ENCODE results near the gene TGFBR3L. TPM values are rescaled to one million over a fixed set of nuclear protein-coding genes. Genes with fewer than 3 reads are reported as not detected.
A peak's percentile ranks its signal among the peaks of the same experiment; 100 is the strongest.

TGFBR3L gene
- total and polyA plus RNA-seq, 2 of the 13 experiments (the other 11 are each of a cell fraction or from before 2014, with no cell fraction given): 0.20 to 1.0 TPM

DNA sequence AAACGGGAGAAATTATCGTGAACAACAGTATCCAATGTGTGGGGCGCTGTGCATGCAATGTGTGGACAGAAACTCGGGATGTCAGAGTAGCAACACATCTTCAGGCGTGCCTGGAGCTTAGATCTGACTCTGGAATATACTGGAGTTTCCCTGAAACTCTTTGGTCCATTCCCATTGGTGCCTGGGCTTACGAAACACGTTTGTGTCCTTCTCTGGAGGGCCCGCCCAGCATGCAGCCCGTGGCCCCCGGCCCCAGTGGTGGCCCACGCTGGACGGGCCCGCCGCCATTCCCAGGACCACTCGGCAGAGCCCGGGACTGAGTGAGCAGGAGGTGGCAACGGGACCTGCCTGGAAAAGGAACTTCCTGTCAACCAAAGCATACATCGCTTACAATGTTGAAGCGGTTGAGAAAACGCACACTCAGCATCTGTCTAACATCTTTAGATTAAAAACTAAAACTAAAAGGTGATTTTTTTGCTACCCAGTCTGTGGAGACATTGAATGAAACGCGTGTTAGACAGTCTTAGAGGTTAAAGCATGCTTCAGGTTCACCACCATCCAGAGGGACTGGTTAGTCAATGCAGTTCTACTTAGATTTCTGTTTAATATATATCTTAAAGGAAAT is 48.1 kb downstream of the TGFBR3L start (continued):
- TF ChIP-seq, protein P1, sequence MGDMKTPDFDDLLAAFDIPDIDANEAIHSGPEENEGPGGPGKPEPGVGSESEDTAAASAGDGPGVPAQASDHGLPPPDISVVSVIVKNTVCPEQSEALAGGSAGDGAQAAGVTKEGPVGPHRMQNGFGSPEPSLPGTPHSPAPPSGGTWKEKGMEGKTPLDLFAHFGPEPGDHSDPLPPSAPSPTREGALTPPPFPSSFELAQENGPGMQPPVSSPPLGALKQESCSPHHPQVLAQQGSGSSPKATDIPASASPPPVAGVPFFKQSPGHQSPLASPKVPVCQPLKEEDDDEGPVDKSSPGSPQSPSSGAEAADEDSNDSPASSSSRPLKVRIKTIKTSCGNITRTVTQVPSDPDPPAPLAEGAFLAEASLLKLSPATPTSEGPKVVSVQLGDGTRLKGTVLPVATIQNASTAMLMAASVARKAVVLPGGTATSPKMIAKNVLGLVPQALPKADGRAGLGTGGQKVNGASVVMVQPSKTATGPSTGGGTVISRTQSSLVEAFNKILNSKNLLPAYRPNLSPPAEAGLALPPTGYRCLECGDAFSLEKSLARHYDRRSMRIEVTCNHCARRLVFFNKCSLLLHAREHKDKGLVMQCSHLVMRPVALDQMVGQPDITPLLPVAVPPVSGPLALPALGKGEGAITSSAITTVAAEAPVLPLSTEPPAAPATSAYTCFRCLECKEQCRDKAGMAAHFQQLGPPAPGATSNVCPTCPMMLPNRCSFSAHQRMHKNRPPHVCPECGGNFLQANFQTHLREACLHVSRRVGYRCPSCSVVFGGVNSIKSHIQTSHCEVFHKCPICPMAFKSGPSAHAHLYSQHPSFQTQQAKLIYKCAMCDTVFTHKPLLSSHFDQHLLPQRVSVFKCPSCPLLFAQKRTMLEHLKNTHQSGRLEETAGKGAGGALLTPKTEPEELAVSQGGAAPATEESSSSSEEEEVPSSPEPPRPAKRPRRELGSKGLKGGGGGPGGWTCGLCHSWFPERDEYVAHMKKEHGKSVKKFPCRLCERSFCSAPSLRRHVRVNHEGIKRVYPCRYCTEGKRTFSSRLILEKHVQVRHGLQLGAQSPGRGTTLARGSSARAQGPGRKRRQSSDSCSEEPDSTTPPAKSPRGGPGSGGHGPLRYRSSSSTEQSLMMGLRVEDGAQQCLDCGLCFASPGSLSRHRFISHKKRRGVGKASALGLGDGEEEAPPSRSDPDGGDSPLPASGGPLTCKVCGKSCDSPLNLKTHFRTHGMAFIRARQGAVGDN (CRISPR knock-in tag; IDR thresholded peaks at IDR 0.05): peak; percentile 35; the same call in 1 of the 2 replicates
- no peak for TF ChIP-seq ZNF550 (CRISPR knock-in tag; IDR thresholded peaks at IDR 0.05; ENCODE audit: borderline replicate concordance)
- peak; percentile 96 for TF ChIP-seq ZBTB38 (CRISPR knock-in tag; IDR thresholded peaks at IDR 0.05)
- no peak for TF ChIP-seq PHF8 (CRISPR knock-in tag; IDR thresholded peaks at IDR 0.05)
- no peak for TF ChIP-seq TGIF2 (CRISPR knock-in tag; IDR thresholded peaks at IDR 0.05)
- TF ChIP-seq ISX (CRISPR knock-in tag; conservative IDR thresholded peaks at IDR 0.05): no peak
- TF ChIP-seq, protein P2, sequence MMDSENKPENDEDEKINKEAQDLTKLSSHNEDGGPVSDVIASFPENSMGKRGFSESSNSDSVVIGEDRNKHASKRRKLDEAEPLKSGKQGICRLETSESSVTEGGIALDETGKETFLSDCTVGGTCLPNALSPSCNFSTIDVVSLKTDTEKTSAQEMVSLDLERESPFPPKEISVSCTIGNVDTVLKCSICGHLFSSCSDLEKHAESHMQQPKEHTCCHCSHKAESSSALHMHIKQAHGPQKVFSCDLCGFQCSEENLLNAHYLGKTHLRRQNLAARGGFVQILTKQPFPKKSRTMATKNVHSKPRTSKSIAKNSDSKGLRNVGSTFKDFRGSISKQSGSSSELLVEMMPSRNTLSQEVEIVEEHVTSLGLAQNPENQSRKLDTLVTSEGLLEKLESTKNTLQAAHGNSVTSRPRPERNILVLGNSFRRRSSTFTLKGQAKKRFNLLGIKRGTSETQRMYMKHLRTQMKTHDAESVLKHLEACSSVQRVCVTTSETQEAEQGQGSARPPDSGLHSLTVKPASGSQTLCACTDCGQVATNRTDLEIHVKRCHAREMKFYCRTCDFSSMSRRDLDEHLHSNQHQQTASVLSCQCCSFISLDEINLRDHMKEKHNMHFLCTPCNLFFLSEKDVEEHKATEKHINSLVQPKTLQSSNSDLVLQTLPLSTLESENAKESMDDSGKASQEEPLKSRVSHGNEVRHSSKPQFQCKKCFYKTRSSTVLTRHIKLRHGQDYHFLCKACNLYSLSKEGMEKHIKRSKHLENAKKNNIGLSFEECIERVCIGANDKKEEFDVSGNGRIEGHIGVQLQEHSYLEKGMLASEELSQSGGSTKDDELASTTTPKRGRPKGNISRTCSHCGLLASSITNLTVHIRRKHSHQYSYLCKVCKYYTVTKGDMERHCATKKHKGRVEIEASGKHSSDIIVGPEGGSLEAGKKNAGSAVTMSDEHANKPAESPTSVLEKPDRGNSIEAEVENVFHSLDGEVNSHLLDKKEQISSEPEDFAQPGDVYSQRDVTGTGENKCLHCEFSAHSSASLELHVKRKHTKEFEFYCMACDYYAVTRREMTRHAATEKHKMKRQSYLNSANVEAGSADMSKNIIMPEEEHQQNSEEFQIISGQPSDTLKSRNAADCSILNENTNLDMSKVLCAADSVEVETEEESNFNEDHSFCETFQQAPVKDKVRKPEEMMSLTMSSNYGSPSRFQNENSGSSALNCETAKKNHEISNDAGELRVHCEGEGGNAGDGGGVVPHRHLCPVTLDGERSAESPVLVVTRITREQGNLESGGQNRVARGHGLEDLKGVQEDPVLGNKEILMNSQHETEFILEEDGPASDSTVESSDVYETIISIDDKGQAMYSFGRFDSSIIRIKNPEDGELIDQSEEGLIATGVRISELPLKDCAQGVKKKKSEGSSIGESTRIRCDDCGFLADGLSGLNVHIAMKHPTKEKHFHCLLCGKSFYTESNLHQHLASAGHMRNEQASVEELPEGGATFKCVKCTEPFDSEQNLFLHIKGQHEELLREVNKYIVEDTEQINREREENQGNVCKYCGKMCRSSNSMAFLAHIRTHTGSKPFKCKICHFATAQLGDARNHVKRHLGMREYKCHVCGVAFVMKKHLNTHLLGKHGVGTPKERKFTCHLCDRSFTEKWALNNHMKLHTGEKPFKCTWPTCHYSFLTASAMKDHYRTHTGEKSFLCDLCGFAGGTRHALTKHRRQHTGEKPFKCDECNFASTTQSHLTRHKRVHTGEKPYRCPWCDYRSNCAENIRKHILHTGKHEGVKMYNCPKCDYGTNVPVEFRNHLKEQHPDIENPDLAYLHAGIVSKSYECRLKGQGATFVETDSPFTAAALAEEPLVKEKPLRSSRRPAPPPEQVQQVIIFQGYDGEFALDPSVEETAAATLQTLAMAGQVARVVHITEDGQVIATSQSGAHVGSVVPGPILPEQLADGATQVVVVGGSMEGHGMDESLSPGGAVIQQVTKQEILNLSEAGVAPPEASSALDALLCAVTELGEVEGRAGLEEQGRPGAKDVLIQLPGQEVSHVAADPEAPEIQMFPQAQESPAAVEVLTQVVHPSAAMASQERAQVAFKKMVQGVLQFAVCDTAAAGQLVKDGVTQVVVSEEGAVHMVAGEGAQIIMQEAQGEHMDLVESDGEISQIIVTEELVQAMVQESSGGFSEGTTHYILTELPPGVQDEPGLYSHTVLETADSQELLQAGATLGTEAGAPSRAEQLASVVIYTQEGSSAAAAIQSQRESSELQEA (CRISPR knock-in tag; IDR thresholded peaks at IDR 0.05; ENCODE audit: not compliant biosample characterization): no peak
- no peak for TF ChIP-seq RFXAP (CRISPR knock-in tag; IDR thresholded peaks at IDR 0.05; ENCODE audit: borderline replicate concordance)
- TF ChIP-seq MAFK (conservative IDR thresholded peaks at IDR 0.05 in 1 of 2, IDR thresholded peaks at IDR 0.05 in 1 of 2; ENCODE audit: low read length in 2 of 2): peak; percentile 96 to 97
- TF ChIP-seq, protein P3, sequence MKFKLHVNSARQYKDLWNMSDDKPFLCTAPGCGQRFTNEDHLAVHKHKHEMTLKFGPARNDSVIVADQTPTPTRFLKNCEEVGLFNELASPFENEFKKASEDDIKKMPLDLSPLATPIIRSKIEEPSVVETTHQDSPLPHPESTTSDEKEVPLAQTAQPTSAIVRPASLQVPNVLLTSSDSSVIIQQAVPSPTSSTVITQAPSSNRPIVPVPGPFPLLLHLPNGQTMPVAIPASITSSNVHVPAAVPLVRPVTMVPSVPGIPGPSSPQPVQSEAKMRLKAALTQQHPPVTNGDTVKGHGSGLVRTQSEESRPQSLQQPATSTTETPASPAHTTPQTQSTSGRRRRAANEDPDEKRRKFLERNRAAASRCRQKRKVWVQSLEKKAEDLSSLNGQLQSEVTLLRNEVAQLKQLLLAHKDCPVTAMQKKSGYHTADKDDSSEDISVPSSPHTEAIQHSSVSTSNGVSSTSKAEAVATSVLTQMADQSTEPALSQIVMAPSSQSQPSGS (CRISPR knock-in tag; IDR thresholded peaks at IDR 0.05): no peak
- TF ChIP-seq, protein P4, sequence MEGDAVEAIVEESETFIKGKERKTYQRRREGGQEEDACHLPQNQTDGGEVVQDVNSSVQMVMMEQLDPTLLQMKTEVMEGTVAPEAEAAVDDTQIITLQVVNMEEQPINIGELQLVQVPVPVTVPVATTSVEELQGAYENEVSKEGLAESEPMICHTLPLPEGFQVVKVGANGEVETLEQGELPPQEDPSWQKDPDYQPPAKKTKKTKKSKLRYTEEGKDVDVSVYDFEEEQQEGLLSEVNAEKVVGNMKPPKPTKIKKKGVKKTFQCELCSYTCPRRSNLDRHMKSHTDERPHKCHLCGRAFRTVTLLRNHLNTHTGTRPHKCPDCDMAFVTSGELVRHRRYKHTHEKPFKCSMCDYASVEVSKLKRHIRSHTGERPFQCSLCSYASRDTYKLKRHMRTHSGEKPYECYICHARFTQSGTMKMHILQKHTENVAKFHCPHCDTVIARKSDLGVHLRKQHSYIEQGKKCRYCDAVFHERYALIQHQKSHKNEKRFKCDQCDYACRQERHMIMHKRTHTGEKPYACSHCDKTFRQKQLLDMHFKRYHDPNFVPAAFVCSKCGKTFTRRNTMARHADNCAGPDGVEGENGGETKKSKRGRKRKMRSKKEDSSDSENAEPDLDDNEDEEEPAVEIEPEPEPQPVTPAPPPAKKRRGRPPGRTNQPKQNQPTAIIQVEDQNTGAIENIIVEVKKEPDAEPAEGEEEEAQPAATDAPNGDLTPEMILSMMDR (CRISPR knock-in tag; IDR thresholded peaks at IDR 0.05): 0 out of 2 replicates have a peak, but pooled peaks have one; percentile 6
- peak; percentile 52 for TF ChIP-seq RBM22 (optimal IDR thresholded peaks at IDR 0.05; ENCODE audit: low read length)
- no peak for TF ChIP-seq MAF1 (CRISPR knock-in tag; IDR thresholded peaks at IDR 0.05; ENCODE audit: borderline replicate concordance)

Measured in HepG2 (cell line).